Measurements from ENCODE around the gene C7orf57.

Gene C7orf57

GRCh38 chr7:48031111-48031510 lies 4.2 kb upstream of the C7orf57 start:
- FAIRE-seq (no peak), DNase-seq (ENCODE audit: insufficient read length, low spot score) (no peak)
- TF ChIP-seq POLR2A (IDR thresholded peaks at IDR 0.05; ENCODE audit: low read depth, low read length) = no peak
- TF ChIP-seq POLR2AphosphoS5 (IDR thresholded peaks at IDR 0.05; ENCODE audit: low read depth, low read length) = no peak
- TF ChIP-seq SPI1 (IDR thresholded peaks at IDR 0.05; ENCODE audit: low read depth, low read length) = no peak
- no peak for TF ChIP-seq POU2F2 (IDR thresholded peaks at IDR 0.05; ENCODE audit: low read depth, low read length)
- no peak for TF ChIP-seq PAX5 (IDR thresholded peaks at IDR 0.05; ENCODE audit: insufficient read depth, low read length, severe bottlenecking)
- no peak for TF ChIP-seq TAF1 (IDR thresholded peaks at IDR 0.05; ENCODE audit: low read depth, low read length)

GRCh38 chr7:48033922-48034321 lies 1.4 kb upstream of the C7orf57 start:
- DNase-seq (ENCODE audit: insufficient read length, low spot score) (no peak), FAIRE-seq (no peak)
- TF ChIP-seq POLR2AphosphoS5 (IDR thresholded peaks at IDR 0.05; ENCODE audit: low read depth, low read length) = no peak
- no peak for TF ChIP-seq POU2F2 (IDR thresholded peaks at IDR 0.05; ENCODE audit: low read depth, low read length)

DNA sequence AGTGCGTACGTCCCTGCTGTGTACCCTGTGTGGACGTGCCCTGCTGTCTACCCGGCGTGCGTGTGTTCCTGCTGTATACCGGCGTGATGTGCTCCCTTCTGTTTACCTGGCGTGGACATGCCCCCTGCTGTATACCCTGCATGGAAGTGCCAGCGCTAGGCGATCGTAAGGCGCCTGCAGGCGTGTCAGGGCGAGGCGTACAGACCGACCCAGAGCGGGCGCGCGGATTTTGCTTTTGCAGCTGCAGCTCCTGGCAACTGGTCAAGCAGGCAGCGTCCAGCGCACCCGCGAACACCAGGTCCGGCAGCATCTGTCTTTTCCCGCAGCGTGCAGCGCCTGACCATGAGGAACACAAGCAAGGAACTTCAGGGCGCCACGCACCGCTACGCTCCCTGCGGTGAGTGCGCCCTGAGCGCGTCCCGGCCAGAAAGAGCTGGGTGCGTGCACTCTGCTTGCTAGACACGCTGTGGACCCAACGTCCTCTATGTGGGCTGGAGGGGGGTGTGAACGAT lies 680 bp downstream of the C7orf57 start:
- FAIRE-seq (peak; percentile 38), DNase-seq (ENCODE audit: insufficient read length, low spot score) (no peak)
- TF ChIP-seq TAF1 (IDR thresholded peaks at IDR 0.05; ENCODE audit: low read depth, low read length) (no peak), POLR2AphosphoS5 (IDR thresholded peaks at IDR 0.05; ENCODE audit: low read depth, low read length) (no peak), POLR2A (IDR thresholded peaks at IDR 0.05; ENCODE audit: low read depth, low read length) (no peak), POU2F2 (IDR thresholded peaks at IDR 0.05; ENCODE audit: low read depth, low read length) (no peak), SPI1 (IDR thresholded peaks at IDR 0.05; ENCODE audit: low read depth, low read length) (no peak), PAX5 (IDR thresholded peaks at IDR 0.05; ENCODE audit: insufficient read depth, low read length, severe bottlenecking) (no peak)

DNA sequence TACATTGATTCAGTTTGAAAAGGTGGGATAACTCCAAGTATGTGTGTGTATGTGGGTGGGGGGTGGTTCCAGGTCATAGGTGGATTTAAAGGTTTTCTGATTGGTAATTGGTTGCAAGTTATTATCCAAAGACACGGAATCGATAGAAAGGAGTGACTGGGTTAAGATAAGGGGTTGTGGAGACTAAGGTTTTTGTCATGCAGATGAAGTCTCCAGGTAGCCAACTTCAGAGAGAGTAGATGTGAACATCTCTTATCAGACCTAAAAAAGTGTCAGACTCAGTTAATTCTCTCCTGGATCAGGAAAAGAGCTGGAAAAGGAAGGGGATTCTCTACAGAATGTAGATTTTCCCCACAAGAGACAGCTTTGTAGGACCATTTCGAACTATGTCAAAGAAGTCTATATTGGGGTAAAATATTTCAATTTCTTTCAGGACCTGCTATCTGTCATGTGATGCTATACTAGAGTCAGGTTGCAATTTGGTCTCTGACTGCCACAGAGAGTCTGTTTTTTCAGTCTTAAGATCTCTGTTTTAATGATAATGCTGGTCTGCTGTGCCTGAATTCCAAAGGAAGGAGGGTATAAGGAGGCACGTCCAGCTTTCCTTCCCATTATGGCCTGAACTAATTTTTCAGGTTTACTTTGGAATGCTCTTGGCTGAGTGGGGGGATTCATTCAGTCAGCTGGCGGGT lies 3.6 kb downstream of the C7orf57 start:
- DNase-seq (ENCODE audit: insufficient read length, low spot score) (no peak), FAIRE-seq (no peak)
- TF ChIP-seq POLR2AphosphoS5 (IDR thresholded peaks at IDR 0.05; ENCODE audit: low read depth, low read length) = no peak
- no peak for TF ChIP-seq POU2F2 (IDR thresholded peaks at IDR 0.05; ENCODE audit: low read depth, low read length)
- TF ChIP-seq TAF1 (IDR thresholded peaks at IDR 0.05; ENCODE audit: low read depth, low read length) = no peak
- TF ChIP-seq POLR2A (IDR thresholded peaks at IDR 0.05; ENCODE audit: low read depth, low read length) = no peak
- no peak for TF ChIP-seq SPI1 (IDR thresholded peaks at IDR 0.05; ENCODE audit: low read depth, low read length)
- no peak for TF ChIP-seq PAX5 (IDR thresholded peaks at IDR 0.05; ENCODE audit: insufficient read depth, low read length, severe bottlenecking)

- no peak for FAIRE-seq
- DNase-seq (ENCODE audit: insufficient read length, low spot score) = no peak
- TF ChIP-seq POLR2AphosphoS5 (IDR thresholded peaks at IDR 0.05; ENCODE audit: low read depth, low read length) (no peak), PAX5 (IDR thresholded peaks at IDR 0.05; ENCODE audit: insufficient read depth, low read length, severe bottlenecking) (no peak), POLR2A (IDR thresholded peaks at IDR 0.05; ENCODE audit: low read depth, low read length) (no peak), POU2F2 (IDR thresholded peaks at IDR 0.05; ENCODE audit: low read depth, low read length) (no peak), SPI1 (IDR thresholded peaks at IDR 0.05; ENCODE audit: low read depth, low read length) (no peak), TAF1 (IDR thresholded peaks at IDR 0.05; ENCODE audit: low read depth, low read length) (no peak)
Measured at GRCh38 chr7:48040944-48041652, 5.8 kb downstream of the C7orf57 start.

DNA sequence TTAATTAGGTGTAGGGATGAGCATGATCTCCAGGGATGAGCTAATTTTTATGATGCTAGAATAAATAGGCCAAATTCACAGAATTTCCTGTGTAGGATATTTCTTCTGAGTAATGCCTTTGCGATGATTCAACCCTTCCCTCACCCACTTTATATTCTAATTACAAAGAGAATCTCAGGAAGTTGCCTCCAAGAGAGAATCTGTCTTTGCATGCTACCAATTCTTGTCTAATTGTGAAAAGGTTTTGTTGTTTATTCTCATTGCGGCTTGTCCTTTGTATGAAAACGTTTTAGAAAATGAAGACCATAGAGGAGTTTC lies 6.3 kb downstream of the C7orf57 start:
- TF ChIP-seq TAF1 (IDR thresholded peaks at IDR 0.05; ENCODE audit: low read depth, low read length) = no peak
- no peak for TF ChIP-seq PAX5 (IDR thresholded peaks at IDR 0.05; ENCODE audit: insufficient read depth, low read length, severe bottlenecking)
- no peak for TF ChIP-seq SPI1 (IDR thresholded peaks at IDR 0.05; ENCODE audit: low read depth, low read length)
- TF ChIP-seq POLR2A (IDR thresholded peaks at IDR 0.05; ENCODE audit: low read depth, low read length) = no peak
- TF ChIP-seq POLR2AphosphoS5 (IDR thresholded peaks at IDR 0.05; ENCODE audit: low read depth, low read length) = no peak
- no peak for TF ChIP-seq POU2F2 (IDR thresholded peaks at IDR 0.05; ENCODE audit: low read depth, low read length)
- DNase-seq (ENCODE audit: insufficient read length, low spot score) = no peak
- FAIRE-seq = no peak

DNA sequence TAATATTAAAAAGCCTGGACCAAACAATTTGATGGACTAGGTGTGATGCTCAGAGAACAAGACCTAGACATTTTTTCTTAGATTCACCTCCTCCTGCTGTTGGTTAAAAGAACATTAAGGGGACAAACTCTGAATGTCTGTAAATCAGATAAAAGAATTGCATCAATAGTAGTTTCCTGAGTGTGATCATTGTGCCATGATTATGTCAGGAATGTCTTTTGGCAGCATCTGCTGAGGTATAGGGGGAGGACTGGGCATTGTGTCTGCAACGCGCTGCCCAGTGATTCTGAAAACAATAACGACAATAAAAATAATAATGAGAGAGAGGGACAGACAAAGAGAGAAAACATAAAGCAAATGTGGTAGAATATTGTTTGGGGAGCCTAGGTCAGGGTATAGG lies 6.9 kb downstream of the C7orf57 start:
- FAIRE-seq (no peak), DNase-seq (ENCODE audit: insufficient read length, low spot score) (no peak)

DNA sequence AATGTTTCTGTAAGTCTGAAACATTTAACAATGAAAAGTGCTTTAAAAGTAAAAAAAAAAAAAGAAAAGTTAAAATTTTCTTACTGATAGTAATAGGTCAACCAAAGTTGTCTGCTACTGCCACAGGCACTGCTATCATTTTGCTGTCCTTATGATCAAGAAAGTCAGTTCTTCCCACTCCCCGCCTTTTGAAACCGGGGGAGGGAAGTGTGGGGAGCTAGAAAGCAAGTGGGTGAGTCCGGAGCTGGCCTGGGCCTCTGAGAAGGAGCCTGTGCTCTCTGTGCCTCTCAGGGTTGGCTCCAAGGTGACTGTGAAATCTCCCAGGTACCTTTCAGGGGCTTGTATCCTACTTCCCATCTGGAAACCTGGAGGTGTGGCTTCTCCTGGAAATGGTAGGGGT lies 7.3 kb downstream of the C7orf57 start:
- no peak for FAIRE-seq
- TF ChIP-seq SPI1 (IDR thresholded peaks at IDR 0.05; ENCODE audit: low read depth, low read length) = no peak
- no peak for TF ChIP-seq POLR2AphosphoS5 (IDR thresholded peaks at IDR 0.05; ENCODE audit: low read depth, low read length)
- TF ChIP-seq POLR2A (IDR thresholded peaks at IDR 0.05; ENCODE audit: low read depth, low read length) = no peak
- TF ChIP-seq POU2F2 (IDR thresholded peaks at IDR 0.05; ENCODE audit: low read depth, low read length) = no peak
- TF ChIP-seq TAF1 (IDR thresholded peaks at IDR 0.05; ENCODE audit: low read depth, low read length) = no peak
- TF ChIP-seq PAX5 (IDR thresholded peaks at IDR 0.05; ENCODE audit: insufficient read depth, low read length, severe bottlenecking) = no peak
- DNase-seq (ENCODE audit: insufficient read length, low spot score) = no peak

More for the DNA sequence above, 6.9 kb downstream of the C7orf57 start:
- no peak for TF ChIP-seq POU2F2 (IDR thresholded peaks at IDR 0.05; ENCODE audit: low read depth, low read length)
- TF ChIP-seq POLR2A (IDR thresholded peaks at IDR 0.05; ENCODE audit: low read depth, low read length) = no peak
- TF ChIP-seq PAX5 (IDR thresholded peaks at IDR 0.05; ENCODE audit: insufficient read depth, low read length, severe bottlenecking) = no peak
- TF ChIP-seq POLR2AphosphoS5 (IDR thresholded peaks at IDR 0.05; ENCODE audit: low read depth, low read length) = no peak

DNA sequence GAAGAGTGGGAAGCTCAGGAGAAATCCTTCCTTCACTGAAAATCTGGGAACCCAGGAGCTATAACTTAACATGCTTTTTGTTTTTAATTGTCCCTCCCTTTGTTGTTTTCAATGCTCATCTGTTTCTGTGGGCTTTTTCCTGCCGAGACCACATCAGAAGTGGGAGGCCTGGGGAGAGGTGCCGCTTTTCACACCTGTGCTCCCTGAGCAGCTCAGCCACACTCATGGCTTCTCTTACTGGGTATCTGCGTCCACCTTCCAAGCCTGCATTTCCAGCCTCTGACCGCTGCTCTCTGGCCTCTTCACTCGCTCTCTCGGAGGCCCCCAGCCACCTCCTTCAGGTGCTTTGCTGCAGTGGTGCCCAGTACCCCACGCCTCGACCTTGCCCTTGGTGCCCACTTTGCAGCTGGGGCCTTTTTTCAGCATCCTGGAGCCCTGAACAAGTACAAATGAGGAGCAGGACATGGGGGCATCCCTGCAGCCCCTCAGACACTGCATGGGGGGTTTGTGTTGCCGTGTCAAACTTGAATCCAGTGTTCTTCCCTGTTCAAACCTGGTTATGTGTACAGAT lies 9.9 kb downstream of the C7orf57 start:
- DNase-seq (ENCODE audit: insufficient read length, low spot score) (no peak), FAIRE-seq (no peak)
- TF ChIP-seq POU2F2 (IDR thresholded peaks at IDR 0.05; ENCODE audit: low read depth, low read length) (no peak), SPI1 (IDR thresholded peaks at IDR 0.05; ENCODE audit: low read depth, low read length) (no peak), POLR2A (IDR thresholded peaks at IDR 0.05; ENCODE audit: low read depth, low read length) (no peak), TAF1 (IDR thresholded peaks at IDR 0.05; ENCODE audit: low read depth, low read length) (no peak), POLR2AphosphoS5 (IDR thresholded peaks at IDR 0.05; ENCODE audit: low read depth, low read length) (no peak), PAX5 (IDR thresholded peaks at IDR 0.05; ENCODE audit: insufficient read depth, low read length, severe bottlenecking) (no peak)

Data from GM12891 (cell line).